Stimulated activated CD8-positive, alpha-beta memory T cell treated with anti-CD3 and anti-CD28 coated beads, Interleukin-12 subunit alpha, Interleukin-12 subunit beta, amount 100 ng/mL, for 1 hour (primary cell): ENCODE measurements around the gene CA4.
"Not testable (repeated sequence)": the region's sequence is repeated elsewhere in the genome, so short reads cannot be mapped to it uniquely, and the experiment has no call there.

Experiments
- DNase-seq: peaks from one replicate; pipeline ENCODE4 v3.0.0-alpha.2; 2020; ENCODE audit warnings: low read depth

The CA4 gene

GRCh38 chr17:60174767-60175166 lies 25.0 kb downstream of the CA4 start:
- not testable (repeated sequence) for DNase-seq

- DNase-seq = not testable (repeated sequence)
Measured at GRCh38 chr17:60176763-60177162, 27.0 kb downstream of the CA4 start.

DNA sequence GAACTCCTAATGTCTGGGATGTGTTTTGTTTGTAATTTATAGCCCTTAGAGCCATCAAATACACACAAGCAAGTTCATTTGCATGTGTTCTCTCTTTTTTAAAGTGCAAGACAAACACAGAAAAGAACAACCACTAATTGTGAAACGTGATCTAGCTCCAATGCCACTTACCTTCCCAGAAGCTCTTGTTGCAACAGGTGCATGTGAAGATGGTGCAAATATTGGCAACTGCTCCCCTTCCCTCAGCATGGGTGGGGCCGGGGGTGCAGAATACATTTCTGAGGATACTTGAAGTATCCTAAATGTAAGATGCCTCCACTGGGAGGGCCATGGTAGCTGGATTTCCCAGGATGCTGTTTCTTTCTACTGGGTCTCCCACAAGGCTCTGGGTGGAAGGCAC lies 28.4 kb downstream of the CA4 start:
- not testable (repeated sequence) for DNase-seq

- not testable (repeated sequence) for DNase-seq
Measured at GRCh38 chr17:60180380-60180779, 30.6 kb downstream of the CA4 start.

- not testable (repeated sequence) for DNase-seq
Measured at GRCh38 chr17:60186372-60186771, 36.6 kb downstream of the CA4 start.

- DNase-seq = not testable (repeated sequence)
Measured at GRCh38 chr17:60186846-60187745, 37.3 kb downstream of the CA4 start.

GRCh38 chr17:60188759-60189158 lies 39.0 kb downstream of the CA4 start:
- no peak for DNase-seq

- DNase-seq = not testable (repeated sequence)
Measured at GRCh38 chr17:60190032-60190431, 40.3 kb downstream of the CA4 start.

- not testable (repeated sequence) for DNase-seq
Measured at GRCh38 chr17:60193032-60193431, 43.3 kb downstream of the CA4 start.

GRCh38 chr17:60193482-60193881 lies 43.7 kb downstream of the CA4 start:
- DNase-seq = no peak

- not testable (repeated sequence) for DNase-seq
Measured at GRCh38 chr17:60194141-60194540, 44.4 kb downstream of the CA4 start.

DNA sequence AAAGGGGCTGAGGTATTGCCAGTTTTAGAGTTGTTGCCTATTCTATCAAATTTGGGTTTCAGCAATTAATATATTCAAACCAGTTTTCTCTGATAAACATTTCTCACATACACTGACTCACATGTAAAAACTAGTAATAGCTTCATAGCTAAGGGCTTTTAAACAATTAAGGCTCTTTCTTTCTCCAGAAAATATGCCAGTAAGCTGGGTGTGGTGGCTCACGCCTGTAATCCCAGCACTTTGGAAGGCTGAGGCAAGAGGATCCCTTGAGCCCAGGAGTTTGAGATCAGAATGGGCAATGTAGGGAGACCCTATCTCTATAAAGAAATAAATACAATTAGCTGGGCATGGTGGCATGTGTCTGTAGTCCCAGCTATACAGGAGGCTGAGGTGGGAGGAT lies 48.9 kb downstream of the CA4 start:
- not testable (repeated sequence) for DNase-seq

DNA sequence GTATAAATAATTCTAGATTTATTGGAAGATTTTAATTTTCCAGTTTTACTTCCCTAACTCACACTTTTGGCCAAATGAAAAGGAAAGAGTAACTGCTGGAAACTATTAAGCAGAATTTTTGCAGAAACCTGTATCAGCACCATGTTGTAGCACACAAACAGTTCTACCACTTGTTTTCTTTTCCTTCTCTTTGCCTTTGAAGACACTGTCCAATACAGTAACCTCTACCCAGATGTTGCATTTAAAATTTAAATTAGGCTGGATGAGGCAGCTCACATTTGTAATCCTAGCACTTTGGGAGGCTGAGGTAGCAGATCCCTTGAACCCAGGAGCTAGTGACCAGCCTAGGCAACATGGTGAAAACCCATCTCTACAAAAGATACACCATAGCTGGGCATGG lies 56.0 kb downstream of the CA4 start:
- DNase-seq = not testable (repeated sequence)

GRCh38 chr17:60208302-60208701 lies 58.5 kb downstream of the CA4 start:
- DNase-seq = not testable (repeated sequence)
